T-helper 1 cell treated with Interleukin-12 subunit alpha and Interleukin-12 subunit beta and Interleukin-4 antibody, amounts not matched to agents 30 ng/mL and 1 ng/mL, for 36 hours (primary cell): ENCODE data around the gene UBLCP1. TPM values are rescaled to one million over a fixed set of nuclear protein-coding genes. Genes with fewer than 3 reads are reported as not detected.

Source experiments
- total RNA-seq: library from RNA; stranded (reverse); gene quantifications from 2 replicates; pipeline ENCODE4 v1.2.3, GENCODE V29; 2022

UBLCP1 gene
- total RNA-seq, 1 donor from 2014 or later: 31.9 TPM

Other genes with a start within 250 kb of the UBLCP1 start
- gene EBF1, start 163.4 kb upstream of the UBLCP1 start, total RNA-seq: 0.10 and 0.37 TPM in 2 replicates
- 155 and 160 TPM in 2 replicates for gene RNF145, start 53.7 kb upstream of the UBLCP1 start, total RNA-seq
- not detected in 2 replicates for gene IL12B, start 67.2 kb downstream of the UBLCP1 start, total RNA-seq